ENCODE data around the gene TAS2R10.
"Not testable (repeated sequence)": the region's sequence is repeated elsewhere in the genome, so short reads cannot be mapped to it uniquely, and the experiment has no call there.

Gene TAS2R10

DNA sequence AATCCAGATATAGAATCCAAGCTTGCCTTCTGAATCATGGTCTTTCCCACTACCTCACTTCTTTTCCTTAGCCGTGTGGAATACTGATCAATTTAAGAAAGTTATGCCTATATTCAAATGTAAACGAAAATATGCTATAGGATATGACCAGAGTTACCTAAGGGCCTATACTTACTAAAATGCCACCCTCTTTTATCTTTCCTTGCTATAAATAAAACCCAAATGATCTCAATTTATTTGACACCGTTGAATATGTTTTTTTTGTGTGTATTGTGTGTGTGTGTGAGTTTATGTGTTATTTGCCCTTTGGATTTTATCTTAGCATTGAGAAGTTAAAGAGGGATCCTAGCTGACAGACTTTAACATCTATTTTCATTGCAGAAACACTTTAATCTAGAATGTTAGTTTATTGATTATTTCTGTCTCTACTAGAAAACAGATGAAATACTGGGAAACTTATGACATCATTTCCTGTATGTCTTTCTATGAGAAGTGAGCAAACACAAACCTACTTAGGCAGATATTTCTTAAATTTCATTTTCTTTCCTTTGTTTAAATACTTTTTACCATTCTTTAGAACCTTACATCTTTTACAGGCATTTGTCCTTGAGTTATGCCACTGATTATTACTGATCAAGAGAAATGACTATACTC, 14.1 kb downstream of the TAS2R10 start:
- TF ChIP-seq, protein P1, sequence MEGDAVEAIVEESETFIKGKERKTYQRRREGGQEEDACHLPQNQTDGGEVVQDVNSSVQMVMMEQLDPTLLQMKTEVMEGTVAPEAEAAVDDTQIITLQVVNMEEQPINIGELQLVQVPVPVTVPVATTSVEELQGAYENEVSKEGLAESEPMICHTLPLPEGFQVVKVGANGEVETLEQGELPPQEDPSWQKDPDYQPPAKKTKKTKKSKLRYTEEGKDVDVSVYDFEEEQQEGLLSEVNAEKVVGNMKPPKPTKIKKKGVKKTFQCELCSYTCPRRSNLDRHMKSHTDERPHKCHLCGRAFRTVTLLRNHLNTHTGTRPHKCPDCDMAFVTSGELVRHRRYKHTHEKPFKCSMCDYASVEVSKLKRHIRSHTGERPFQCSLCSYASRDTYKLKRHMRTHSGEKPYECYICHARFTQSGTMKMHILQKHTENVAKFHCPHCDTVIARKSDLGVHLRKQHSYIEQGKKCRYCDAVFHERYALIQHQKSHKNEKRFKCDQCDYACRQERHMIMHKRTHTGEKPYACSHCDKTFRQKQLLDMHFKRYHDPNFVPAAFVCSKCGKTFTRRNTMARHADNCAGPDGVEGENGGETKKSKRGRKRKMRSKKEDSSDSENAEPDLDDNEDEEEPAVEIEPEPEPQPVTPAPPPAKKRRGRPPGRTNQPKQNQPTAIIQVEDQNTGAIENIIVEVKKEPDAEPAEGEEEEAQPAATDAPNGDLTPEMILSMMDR (IDR thresholded peaks at IDR 0.05; ENCODE audit: low read length, missing control alignments): no peak
- DNase-seq (ENCODE audit: low read depth): no peak

DNA sequence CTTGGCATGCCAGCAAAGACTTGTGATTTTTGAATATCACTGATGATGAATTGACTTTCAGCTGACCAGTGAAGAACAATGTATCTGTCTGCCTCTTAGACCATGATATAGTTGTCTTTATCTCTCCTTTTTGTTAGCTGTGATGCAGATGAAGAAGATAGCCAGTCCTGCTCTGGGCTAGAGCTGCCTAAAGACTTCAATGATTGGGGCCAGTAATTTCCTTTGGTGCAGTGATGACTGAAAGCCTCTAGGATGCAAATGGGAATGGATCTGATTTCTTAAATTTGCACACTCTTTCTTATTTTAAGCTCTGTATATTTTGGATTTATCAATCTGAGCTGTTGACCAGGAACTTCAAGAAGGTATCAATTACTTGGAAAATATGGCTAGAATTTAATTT, 16.1 kb downstream of the TAS2R10 start, which contains the start of gene TAS2R9:
TAS2R9 (minus strand) TSS at position 101 of the 400 bp plus-strand sequence; CDS start at position 8, 93 bp downstream.
- no peak for DNase-seq (ENCODE audit: low read depth)
- H3K4me3 ChIP-seq (replicated peaks; ENCODE audit: low read depth, low read length): no peak within 1 kb of the TSS
- TF ChIP-seq, protein P1 (IDR thresholded peaks at IDR 0.05; ENCODE audit: low read length, missing control alignments): no peak

More for the DNA sequence above, 14.1 kb downstream of the TAS2R10 start:
- no peak overlapping the region for H3K4me3 ChIP-seq (replicated peaks; ENCODE audit: low read depth, low read length)

DNA sequence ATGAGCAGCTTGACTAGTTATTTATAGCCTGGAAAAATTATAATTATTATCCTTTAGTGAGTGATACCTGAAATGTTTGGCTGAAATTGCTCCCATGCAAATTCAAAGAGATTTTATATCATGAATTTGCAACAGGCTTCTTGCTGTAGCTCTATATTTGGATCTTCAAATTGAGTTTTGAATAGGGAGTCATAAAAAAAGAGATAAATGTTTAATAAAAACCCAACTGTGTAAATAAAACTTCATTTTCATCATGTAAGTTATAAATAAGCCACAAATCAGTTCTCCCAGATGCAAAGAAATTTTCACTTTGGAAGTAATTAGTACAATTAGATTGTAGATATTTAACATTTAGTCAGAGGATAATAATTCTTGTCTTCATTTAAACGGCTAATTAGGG, 19.0 kb downstream of the TAS2R10 start, which contains the start of gene TAS2R8:
TAS2R8 (minus strand) TSS at position 101 of the 400 bp plus-strand sequence. CDS start 306 bp downstream, outside the sequence.
- no peak within 1 kb of the TSS for H3K4me3 ChIP-seq (replicated peaks; ENCODE audit: low read depth, low read length)
- TF ChIP-seq, protein P1 (IDR thresholded peaks at IDR 0.05; ENCODE audit: low read length, missing control alignments): no peak
- DNase-seq (ENCODE audit: low read depth): no peak

DNA sequence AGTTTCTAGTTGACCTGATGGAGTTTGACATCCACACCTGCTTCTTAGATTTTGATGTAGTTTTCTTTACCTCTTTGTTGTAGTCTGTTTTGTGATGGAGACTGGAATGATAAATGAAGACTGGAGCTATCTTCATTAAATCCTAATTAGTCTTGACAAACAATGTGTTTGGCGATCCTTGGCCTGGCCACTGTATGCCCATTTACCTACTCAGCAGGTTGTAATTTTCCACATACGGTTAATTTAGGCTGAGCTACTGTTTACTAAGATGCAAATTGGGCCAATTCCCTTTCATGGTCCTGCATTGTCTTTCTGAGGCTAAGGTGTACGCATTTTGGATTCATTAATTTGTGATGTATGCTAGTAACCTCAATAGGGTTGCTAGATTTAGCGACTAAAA, 23.6 kb downstream of the TAS2R10 start, which contains the start of gene TAS2R7:
TAS2R7 (minus strand) TSS at position 41 of the 400 bp plus-strand sequence. CDS start 57 bp downstream, outside the sequence.
- no peak within 1 kb of the TSS for H3K4me3 ChIP-seq (replicated peaks; ENCODE audit: low read depth, low read length)
- TF ChIP-seq, protein P1 (IDR thresholded peaks at IDR 0.05; ENCODE audit: low read length, missing control alignments): no peak

DNA sequence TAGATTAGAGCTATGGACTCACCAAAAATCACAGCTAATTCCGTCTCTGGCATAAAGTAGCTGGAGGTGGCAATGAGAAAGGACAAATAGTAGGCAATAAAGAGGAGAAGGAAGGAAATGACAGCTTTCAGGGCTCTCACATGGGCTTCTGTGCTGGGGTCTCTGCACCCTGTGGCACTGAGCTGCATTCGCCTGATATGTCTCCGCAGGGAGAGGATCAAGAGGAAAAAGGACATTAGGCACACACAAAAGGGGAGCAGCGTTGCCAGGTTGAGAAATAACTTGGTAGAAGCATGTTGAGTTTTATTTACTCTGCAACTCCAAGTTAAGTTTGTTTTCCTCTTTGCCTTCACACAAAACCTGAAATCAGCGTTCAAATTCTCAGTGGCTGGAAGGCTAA, 24.4 kb downstream of the TAS2R10 start:
- DNase-seq (ENCODE audit: low read depth): no peak
- TF ChIP-seq, protein P1 (IDR thresholded peaks at IDR 0.05; ENCODE audit: low read length, missing control alignments): no peak

More for the DNA sequence above, 23.6 kb downstream of the TAS2R10 start, which contains the start of gene TAS2R7:
- no peak for DNase-seq (ENCODE audit: low read depth)

DNA sequence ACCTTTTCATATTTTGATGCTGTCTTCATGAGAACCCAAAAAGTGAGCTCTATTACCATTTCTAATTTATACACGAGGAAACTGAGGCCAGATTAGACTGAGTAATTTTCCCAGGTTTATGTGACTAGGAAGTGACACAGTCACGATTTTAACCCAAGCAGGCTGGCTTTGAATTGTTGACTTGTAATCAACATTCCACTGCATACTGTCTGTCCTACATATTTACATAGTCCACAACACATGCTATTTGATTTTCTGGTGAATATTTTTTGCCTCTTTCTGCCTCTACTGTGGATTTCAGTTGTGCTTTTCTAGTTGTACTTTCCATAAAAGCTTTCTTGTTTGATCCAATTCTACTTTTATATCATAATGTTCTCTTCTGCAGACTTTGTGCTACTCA, 31.9 kb downstream of the TAS2R10 start:
- H3K4me3 ChIP-seq (replicated peaks; ENCODE audit: low read depth, low read length): no peak overlapping the region
- DNase-seq (ENCODE audit: low read depth): no peak
- TF ChIP-seq, protein P1 (IDR thresholded peaks at IDR 0.05; ENCODE audit: low read length, missing control alignments): no peak

More for the DNA sequence above, 24.4 kb downstream of the TAS2R10 start:
- no peak overlapping the region for H3K4me3 ChIP-seq (replicated peaks; ENCODE audit: low read depth, low read length)

DNA sequence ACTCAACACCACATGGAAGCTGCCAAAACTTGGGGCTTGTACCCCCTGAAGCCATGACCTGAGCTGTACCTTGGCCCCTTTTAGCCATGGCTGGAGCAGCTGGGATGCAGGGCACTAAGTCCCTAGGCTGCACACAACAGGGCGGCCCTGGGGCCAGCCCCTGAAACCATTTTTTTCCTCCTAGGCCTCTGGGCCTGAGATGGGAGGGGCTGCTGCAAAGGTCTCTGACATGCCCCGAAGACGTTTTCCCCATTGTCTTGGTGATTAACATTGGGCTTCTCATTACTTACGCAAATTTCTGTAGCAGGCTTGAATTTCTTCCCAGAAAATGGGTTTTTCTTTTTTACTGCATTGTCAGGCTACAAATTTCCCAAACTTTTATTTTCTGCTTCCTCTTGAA, 34.4 kb downstream of the TAS2R10 start:
- DNase-seq (ENCODE audit: low read depth); H3K4me3 ChIP-seq (replicated peaks; ENCODE audit: low read depth, low read length): not testable (repeated sequence)
